Midbrain (tissue), 1 donor: ENCODE measurements around the gene MTX1.

ENCODE experiments used
- DNase-seq: peaks from one replicate; lab custom pipeline; 2025; lab: John Stamatoyannopoulos, UW

Gene MTX1

DNA sequence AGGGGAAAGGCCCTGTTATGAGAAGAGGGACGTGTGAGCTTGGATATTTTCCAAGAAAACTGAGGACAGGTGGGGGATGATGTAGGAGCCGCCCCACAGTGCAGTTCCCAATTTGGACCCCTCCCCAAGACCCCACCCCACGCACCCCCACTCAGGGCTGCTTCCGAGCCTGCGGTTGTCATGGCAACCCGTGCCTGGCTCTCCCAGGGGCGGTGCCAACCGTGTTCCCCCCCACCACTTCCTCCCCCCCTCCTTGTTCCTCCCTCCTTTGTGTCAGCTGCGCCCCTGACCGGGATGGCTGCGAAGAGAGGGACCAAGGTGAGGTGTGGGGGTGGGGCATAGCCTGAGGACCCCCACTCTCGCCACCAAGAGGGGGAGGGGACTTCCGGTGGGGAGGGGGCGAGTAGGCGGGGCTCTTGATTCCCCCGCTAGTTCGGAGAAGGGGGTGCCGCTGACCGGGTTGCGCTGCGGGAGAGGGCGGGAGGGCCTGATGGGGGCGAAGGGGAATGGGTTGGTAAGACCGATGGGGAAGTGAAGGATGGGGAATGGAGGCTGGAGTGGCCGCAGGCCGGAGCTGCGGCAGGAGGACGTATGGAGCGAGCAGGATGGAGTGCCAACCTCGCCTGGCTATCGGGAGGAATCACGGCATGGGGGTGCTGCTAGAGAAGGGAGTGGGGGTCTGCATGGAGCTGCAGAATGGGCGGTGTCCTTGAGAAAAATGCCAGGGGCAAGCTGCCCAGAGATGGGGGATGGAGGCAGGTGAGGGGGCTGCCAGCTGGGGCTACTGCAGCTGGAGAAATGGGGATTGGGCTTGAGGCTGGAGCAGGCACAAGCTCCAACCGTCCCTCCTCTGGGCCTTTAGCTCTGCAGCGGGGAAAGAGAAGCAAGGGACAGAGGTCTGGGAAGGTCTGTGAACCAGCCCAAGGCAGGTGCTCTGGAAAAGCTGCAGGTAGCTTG is 33.9 kb upstream of the MTX1 start:
- DNase-seq: no peak

DNA sequence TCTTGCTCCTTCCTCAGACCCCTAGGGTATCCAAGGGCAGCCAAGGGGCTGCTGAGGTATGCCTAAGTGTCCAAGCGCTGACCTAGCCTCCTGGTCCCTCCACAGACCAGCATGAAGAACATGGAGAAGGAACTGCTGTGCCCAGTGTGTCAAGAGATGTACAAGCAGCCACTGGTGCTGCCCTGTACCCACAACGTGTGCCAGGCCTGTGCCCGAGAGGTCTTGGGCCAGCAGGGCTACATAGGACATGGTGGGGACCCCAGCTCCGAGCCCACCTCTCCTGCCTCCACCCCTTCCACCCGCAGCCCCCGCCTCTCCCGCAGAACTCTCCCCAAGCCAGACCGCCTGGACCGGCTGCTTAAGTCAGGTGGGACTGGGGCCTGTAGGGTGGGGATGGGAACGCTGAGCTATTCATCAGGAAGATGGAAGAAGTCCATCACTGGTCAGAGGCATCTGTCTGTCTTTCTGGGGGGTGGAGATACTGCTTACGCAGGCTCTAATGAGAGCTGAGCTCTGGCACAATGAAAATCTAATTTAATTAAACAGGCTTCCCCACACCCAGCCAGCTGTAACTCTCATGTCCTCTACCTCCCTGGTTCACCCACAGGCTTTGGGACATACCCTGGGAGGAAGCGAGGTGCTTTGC is 33.1 kb upstream of the MTX1 start:
- DNase-seq: no peak

DNA sequence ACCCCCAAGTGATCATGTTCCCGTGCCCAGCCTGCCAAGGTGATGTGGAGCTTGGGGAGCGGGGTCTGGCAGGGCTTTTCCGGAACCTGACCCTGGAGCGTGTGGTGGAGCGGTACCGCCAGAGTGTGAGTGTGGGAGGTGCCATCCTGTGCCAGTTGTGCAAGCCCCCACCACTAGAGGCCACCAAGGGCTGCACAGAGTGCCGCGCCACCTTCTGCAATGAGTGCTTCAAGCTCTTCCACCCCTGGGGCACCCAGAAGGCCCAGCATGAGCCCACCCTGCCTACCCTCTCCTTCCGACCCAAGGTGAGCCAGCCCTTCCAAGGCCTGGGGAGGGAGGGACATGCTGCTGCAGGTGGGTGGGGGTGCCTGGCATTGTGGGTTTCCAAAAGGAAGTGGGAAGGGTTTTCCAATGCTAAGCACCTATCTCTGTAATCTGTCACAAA is 32.5 kb upstream of the MTX1 start:
- DNase-seq: no peak

DNA sequence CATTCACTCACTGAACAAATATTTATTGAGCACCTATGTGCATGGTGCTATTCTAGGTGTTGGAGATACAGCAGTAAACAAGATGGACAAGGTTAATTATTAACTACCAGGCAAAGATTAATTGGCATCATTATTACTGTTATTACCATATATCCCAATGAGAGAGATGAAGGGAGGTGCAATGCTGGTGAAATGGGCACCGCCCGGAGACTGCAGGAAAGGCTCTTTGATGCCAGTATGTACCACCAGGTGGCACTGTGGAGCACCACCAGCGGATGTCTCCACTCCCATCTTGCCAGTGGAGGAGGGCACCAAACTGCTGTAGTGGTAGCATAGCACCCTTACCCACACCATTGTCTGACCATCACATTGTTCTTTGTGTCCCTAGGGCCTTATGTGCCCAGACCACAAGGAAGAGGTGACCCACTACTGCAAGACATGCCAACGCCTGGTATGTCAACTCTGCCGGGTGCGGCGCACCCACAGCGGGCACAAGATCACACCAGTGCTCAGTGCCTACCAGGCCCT is 31.9 kb upstream of the MTX1 start:
- peak; percentile 86 for DNase-seq

DNA sequence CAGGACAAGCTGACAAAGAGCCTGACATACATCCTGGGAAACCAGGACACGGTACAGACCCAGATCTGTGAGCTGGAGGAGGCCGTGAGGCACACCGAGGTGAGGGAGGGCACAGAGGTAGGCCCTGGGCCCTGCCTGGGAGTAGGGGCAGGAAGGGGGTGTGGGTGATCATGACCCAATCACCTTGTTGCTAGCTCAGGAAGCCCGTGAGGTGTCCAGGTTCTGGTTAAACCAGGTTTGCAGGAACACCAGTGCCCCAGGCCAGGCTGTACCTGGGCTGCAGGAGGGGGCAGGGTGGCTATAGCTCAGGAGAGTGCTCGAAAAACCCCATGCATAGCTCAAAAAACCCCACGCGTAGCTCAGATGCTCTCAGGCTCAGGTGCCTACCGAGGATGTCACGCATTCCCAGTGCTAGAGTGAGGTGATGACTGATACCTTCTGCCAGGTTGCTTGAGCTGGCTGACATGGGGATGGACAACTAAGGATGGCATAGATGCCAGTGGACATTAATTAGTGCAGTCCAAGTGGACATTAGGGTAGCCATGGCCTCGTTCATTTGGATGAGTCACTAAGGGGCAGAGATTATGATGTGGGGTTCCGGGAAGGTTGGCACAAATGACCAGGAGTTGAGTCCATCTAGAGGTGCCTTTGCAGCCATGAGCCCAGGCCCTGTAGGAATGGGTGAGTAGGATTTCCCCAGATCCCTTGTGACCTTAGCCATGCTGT is 31.1 kb upstream of the MTX1 start:
- no peak for DNase-seq

DNA sequence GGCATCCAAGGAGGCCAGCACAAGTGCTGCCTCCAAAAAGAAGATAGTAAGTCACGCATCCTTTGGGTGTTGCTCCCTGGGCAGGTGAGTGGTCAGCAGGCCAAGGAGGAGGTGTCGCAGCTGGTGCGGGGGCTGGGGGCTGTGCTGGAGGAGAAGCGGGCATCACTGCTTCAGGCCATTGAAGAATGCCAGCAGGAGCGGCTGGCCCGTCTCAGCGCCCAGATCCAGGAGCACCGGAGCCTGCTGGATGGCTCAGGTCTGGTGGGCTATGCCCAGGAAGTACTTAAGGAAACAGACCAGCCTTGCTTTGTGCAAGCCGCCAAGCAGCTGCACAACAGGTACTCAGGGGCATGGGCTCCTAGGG is 30.6 kb upstream of the MTX1 start:
- no peak for DNase-seq

DNA sequence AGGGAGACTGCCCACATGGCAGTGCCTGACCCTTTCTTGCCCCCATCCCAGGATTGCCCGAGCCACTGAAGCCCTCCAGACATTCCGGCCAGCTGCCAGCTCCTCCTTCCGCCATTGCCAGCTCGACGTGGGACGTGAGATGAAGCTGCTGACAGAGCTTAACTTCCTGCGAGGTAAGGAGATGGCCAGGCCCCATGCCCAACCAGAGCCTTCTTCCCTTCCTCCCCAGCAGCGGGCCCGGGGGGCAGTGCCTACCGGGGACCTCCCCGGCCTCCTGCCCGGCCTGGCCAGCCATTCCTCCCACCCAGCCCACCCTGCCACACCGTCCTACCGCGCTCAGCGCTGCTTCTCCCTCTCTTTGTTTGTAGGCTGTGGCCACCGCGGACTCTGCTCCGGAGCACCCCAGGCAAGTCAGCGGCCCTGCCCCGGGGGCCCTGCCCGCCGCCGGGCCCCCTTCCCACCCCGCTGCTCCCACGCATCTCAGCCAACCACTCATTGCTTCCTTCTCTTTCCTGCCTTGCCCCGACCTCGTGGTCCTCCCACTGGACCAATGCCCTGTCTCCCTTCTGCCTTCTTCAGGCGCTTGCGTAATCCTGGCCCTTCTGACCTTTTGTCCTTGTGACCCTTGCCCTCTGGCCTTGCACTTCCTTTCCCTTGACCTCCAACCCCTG is 29.9 kb upstream of the MTX1 start:
- DNase-seq: no peak

DNA sequence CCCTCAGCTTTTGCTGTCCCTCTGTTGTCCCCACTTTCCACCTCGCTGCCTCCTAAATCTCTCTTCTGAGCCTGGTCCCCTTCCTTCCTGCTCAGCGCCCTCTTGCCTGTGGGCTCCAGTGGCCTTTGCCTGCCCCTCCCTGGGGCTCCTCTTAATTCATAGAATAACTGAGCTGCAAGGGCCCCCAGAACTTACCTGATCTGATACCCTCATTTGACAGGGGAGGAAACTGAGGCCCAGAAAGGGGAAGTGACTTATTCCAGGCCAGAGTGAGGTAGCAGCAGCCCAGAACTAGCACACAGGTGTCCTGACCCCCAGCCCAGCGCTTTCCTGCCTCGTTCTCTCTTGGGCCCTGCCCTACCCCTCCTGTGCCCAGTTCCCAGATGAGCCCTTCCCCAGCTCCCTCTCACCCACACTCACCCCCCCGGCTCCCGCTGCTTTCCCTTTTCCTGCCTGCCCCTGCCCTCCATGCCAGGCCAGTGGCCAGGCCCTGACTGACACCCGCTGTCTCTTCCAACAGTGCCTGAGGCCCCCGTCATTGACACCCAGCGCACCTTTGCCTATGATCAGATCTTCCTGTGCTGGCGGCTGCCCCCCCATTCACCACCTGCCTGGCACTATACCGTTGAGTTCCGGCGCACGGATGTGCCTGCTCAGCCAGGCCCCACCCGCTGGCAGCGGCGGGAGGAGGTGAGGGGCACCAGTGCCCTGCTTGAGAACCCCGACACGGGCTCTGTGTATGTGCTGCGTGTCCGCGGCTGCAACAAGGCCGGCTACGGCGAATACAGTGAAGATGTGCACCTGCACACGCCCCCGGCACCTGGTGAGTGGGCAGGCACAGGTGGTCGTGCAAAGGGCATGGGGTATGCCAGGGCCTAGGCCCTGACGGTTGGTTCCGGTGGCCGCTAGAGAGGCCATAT is 29.1 kb upstream of the MTX1 start:
- DNase-seq: no peak

DNA sequence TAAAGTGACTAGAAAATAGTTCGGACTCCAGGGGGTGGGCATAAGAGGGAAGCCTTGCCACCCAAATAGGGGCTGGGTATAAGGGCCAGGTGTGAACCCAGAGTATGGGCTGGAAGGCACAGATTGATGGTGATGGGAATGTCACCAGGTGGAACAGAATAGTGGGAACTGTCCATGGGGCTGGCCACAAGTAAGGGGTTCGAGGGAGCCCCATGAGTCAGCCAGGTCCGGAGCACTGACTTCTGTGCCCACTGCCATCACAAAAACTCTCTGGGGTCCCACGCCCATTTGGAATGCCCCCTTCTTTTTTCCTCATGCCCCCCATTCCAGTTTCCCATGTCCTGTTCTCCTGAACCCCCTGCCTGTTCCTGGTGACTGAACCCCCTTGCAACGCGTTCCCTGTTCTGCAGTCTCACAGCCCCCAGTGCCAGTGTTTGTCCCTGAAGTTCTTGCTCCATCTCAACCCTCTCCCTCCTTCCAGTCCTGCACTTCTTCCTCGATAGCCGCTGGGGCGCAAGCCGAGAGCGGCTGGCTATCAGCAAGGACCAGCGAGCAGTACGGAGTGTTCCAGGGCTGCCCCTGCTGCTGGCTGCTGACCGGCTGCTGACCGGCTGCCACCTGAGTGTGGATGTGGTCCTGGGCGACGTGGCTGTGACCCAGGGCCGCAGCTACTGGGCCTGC is 27.0 kb upstream of the MTX1 start:
- no peak for DNase-seq

DNA sequence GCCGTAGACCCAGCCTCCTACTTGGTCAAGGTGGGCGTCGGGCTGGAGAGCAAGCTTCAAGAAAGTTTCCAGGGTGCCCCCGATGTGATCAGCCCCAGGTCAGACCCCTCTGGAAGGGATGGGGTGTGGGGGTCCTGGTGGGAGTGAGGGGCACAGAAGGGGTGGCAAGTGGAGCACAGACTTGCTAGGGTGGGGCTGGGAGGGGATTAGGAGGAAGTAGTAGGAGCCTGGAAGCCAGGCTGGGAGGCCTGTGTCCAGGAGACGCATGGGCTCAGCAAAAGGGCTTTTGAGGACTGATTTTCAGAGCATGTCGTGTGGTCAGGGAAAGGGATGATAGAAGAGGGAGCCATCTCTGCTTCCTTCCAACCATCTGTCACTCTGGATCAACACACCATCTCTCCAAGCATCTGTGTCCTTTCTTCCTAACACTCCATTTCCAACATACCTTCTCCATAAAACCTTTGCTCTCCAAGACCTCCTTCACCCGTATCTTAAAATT is 26.4 kb upstream of the MTX1 start:
- DNase-seq: no peak

DNA sequence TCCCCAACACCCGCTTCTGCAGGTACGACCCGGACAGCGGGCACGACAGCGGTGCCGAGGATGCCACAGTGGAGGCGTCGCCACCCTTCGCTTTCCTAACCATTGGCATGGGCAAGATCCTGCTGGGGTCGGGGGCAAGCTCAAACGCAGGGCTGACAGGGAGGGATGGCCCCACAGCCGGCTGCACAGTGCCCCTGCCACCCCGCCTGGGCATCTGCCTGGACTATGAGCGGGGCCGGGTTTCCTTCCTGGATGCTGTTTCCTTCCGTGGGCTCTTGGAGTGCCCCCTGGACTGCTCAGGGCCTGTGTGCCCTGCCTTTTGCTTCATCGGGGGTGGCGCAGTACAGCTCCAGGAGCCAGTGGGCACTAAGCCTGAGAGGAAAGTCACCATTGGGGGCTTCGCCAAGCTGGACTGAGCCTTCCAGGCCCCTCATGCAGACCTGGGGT is 24.7 kb upstream of the MTX1 start:
- no peak for DNase-seq

DNA sequence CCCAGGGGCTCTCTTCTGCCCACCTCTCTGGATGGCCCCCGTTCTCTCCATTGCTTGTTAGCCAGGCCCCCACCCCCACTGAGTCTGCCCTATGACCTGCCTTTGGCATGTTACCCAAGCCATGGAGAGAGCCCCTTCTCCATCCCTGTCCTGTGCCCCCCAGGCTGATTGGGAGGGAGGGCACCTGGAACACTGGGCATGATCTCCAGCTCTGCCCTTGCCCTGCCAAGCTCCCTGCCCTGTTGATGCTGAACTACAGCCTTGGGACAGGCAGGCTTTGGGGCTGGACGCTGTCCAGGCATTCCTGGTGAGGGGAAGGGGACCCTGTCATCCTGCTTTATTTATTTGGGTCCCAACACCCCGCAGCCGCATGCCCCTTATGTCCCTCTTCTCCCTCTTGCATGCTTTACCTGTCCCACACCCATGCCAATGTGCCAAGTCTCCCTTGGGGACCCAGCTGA is 24.1 kb upstream of the MTX1 start:
- DNase-seq: no peak

DNA sequence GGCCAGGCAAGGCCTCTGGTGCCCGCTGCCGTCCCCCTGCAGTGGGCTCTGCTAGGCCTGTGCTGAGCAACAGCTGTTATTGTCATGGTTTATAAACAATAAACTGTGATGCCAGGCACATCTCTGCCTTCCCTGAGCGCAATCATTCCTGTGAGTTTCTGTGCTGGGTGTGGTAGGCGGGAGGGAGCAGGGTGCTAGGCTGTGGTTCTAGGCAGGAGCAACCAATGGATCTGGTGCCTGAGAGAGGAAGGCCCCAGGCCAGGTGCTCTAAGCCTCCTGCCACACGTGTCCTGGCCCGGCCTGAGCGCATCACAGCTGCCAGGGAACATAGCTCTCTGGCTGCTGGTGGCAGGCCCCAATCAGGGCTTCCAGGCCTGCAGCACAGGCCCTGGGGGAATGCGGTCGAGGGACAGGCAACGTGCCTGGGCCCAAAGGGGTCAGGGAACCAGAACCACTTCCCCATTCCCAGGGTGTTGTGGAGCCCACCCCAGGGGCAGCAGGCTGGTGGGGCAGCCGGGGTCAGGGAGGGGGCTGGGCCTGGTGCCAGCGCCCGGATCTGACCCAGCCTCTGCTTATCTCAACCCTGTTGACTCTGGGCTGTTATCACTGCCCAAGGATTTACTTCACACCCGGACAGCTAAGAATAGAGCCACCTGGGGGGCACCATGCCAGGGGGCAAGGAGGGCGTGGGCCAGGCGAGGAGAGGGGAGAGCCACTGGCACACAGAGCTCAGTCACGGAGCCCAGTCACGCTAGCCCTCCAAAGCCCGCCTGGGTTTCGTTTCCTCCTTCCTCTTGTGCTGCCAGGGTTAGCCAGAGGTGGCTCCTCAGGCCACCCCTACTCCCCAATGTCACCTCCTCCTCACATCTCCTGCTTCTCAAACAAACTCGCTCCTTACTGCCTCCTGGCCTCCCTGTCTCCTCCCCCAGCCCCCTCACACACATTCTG is 23.4 kb upstream of the MTX1 start:
- DNase-seq: no peak

DNA sequence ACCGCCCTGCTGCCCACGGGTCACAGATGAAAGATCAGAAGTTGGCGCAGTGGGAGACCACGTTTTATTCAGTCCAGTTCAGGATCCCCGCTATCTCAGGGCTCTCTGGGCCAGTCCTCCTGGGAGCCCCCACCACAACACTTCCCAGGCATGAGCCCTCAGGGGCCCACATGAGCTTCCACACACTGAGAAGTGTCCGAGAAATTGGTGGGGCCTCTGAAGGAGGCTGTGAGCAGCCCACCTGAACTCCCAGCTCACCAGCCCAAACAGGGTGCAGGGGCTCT is 22.8 kb upstream of the MTX1 start:
- no peak for DNase-seq

DNA sequence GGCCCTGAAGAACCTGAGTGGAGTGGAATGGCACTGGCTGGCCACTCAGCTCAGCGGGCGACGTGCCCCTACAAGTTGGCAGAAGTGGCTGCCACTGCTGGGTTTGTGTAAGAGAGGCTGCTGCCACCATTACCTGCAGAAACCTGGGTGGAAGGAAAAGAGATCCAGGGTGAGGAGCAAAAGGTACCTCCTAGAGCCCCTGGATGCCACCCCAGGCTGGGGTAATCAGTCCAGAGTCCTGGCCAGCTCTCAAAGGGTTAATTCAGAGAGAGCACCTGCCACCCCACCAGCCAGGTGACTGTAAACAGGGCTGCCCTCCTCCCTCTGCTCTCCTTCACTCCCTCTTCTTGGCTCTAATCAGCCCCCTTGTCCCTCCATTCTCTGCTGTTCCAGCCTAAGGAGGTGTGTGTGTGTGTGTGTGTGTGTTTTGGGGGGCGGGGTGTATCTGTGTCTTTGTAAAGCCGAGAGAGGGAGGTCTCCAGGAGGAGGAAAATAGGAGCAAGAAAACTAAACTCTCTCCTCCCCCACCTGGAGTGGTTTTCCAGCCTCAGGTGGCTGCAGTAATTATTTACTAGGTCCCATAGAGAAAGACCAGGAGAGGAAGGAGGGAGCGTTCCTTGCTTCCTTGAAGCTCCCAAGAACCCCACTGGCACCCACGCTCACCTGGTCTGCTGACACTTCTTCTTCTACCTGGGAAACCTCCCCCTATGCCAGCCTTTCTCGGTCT is 22.3 kb upstream of the MTX1 start:
- DNase-seq: no peak

DNA sequence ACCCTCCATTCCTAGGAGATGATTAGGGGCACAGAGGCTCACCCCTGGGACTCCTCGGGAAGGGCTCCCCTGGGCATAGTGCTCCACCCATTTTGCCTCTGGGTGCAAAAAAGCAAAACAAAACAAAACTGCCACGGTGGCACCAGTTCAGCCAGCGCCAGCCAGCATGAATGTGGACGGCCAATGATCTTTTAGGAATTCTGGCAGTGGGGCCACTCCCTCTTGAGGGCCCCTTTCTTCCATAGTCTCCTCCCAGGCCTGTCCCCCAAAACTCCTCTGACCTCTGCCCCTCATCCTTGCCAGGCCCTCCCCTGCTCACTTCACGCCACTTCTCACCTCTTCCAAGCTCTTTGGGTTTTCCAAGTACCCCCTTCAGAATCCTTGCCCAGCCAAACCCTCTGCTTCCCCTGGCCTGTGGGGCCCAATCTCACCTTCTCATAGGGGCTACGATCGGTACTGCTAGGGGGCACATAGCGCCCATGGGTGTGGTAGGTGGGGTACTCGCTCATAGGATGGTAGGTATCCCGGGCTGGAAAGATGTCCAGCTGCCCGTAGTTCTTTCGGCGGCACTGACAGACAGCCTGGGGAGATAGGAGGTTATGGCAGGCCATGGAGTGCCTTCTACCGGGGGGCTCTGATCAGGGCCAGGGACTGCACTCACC is 21.6 kb upstream of the MTX1 start:
- no peak for DNase-seq

DNA sequence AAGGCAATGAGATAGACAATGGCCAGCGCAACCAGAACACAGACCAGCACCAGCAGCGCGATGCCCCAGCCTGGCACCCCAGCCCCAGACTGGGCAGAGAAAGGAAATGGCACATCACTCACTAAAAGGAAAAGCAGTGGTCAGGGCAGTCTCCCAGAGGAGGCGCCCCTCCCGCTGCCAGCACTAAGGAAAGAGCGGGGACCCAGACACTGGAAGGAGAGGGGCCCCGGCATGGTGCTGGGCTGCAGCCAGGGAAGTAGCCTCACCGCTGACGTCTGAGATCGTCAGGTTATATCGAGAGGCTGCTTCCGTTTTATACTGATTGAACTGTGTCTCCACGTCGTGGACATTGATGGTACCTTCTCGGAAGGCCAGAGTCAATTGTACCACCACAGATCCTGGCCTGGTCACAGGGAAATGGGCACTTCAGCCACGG is 21.0 kb upstream of the MTX1 start:
- DNase-seq: no peak

DNA sequence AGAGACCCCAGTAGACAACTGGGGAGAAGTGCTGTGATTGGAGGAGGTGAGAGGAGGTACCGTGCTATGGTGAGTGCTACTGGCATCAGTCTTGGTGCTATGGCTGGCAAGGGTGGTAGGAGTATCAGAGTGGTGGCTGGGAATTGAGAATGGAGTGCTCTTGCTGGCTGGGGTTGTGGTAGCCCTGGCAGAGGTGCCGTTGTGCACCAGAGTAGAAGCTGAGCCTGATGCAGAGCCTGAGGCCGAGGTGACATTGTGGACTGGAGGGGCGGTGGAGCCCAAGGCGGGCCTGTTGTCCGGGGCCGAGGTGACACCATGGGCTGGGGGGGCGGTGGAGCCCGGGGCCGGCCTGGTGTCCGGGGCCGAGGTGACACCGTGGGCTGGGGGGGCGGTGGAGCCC is 20.2 kb upstream of the MTX1 start:
- DNase-seq: no peak
